Ecto neural progenitor cell (in vitro differentiated cells): ENCODE data around the gene CMAS.
"Not testable (repeated sequence)": the region's sequence is repeated elsewhere in the genome, so short reads cannot be mapped to it uniquely, and the experiment has no call there.

Experiments
- DNase-seq: peaks from one replicate; pipeline ENCODE4 v3.0.0-alpha.2; 2018; ENCODE audit warnings: low spot score

The CMAS gene

GRCh38 chr12:22046090-22046967, at the start of gene CMAS:
CMAS (plus strand) TSS chr12:22046218; CDS start chr12:22046304, 86 bp downstream.
- peak; percentile 93 for DNase-seq

DNA sequence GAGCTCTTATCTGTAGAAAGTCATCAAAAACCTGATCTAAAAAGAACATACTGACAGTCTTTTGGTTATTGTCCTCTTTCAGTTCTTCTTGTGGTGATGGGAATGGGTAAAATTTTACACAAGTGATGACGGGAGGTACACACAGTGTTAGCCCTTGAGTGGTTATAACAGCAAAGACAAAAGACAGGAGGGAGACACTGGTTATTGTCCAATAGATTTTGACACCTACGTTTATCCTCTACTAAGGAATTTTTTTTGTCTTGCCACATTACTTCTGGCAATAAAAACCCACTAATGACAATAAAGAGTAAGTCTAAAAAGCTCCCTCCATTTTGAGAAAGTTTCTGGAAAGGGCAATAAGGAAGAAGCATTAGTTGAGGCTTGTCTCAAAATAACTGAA, 47.7 kb upstream of the CMAS start:
- DNase-seq: no peak

- no peak for DNase-seq
Observed at GRCh38 chr12:21998782-21999181, 47.2 kb upstream of the CMAS start.

GRCh38 chr12:22002430-22002829, 43.6 kb upstream of the CMAS start:
- no peak for DNase-seq

DNA sequence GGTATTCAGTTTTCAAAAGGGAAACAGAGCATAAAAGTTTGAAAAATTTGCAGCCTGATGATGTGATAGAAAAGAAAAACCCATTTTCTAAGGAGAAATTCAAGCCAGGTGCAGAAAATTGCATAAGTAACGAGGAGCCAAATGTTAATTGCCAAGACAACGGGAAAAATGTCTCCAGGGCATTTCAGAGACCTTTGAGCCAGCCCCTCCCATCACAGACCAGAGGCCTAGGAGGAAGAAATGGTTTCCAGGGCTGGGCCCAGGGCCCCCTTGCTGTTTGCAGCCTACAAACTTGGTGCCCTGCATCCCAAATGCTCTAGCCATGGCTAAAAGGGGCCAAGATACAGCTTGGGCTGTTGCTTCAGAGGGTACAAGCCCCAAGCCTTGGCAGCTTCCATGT, 38.2 kb upstream of the CMAS start:
- not testable (repeated sequence) for DNase-seq

- DNase-seq: no peak
Observed at GRCh38 chr12:22008196-22008595, 37.8 kb upstream of the CMAS start.

GRCh38 chr12:22014041-22014782, 31.8 kb upstream of the CMAS start:
- no peak for DNase-seq

GRCh38 chr12:22014783-22015144, 31.3 kb upstream of the CMAS start:
- no peak for DNase-seq

DNA sequence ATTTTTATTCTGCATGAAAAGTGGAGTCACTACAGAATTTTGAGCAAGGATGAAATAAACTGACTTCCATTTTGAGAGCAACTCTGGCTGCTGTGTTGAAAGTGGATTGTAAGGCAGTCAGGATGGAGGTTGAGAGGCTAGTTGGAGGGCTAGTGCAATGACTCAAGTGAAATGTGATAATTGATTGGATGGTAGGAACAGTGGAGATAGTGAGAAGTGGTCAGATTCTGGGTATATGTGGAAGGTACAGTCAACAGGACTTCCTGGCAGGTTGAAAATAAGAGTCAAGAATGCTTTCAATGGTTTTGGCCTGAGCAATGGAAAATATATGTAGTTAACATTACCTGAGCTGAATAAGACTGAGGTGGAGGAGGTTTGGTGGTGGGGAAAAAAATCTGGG, 29.0 kb upstream of the CMAS start:
- DNase-seq: no peak

GRCh38 chr12:22018860-22019259, 27.2 kb upstream of the CMAS start:
- DNase-seq: no peak

DNA sequence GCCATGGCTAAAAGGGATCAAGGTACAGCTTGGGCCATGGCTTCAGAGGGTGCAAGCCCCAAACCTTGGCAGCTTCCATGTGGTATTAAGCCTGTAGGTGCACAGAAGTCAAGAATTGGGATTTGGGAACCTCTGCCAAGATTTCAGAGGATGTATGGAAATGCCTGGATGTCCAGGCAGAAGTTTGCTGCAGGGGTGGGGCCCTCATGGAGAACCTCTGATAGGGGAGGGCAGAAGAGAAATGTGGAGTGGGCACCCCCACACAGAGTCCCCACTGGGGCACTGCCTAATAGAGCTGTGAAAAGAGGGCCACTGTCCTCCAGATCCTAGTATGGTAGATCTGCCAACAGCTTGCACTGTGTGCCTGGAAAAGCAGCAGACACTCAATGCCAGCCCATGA, 22.5 kb upstream of the CMAS start:
- not testable (repeated sequence) for DNase-seq

DNA sequence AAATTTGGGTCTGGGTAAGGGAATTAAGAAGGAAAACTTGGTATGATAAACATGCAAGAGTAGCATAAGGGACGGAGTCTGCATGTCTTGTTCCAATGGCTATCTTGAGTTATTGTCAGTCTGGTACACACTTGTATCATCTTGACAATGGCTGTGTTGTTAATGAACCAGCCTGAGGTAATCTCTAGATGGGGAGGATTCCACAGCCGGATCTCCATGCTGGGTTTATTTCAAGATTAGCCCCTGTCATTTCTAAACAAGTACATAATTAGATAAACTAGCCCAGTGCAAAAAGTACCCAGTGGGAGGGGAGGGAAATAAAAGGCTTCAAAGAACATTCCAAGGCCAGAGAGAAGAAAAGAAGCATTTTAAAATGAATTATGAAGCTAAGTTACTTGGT, 16.5 kb upstream of the CMAS start:
- no peak for DNase-seq

GRCh38 chr12:22029991-22030390, 16.0 kb upstream of the CMAS start:
- no peak for DNase-seq

- DNase-seq: no peak
Observed at GRCh38 chr12:22032732-22033131, 13.3 kb upstream of the CMAS start.

GRCh38 chr12:22034709-22035506, 11.1 kb upstream of the CMAS start:
- no peak for DNase-seq

- no peak for DNase-seq
Observed at GRCh38 chr12:22037947-22038346, 8.1 kb upstream of the CMAS start.

GRCh38 chr12:22038734-22039133, 7.3 kb upstream of the CMAS start:
- no peak for DNase-seq

GRCh38 chr12:22039361-22039760, 6.7 kb upstream of the CMAS start:
- no peak for DNase-seq

DNA sequence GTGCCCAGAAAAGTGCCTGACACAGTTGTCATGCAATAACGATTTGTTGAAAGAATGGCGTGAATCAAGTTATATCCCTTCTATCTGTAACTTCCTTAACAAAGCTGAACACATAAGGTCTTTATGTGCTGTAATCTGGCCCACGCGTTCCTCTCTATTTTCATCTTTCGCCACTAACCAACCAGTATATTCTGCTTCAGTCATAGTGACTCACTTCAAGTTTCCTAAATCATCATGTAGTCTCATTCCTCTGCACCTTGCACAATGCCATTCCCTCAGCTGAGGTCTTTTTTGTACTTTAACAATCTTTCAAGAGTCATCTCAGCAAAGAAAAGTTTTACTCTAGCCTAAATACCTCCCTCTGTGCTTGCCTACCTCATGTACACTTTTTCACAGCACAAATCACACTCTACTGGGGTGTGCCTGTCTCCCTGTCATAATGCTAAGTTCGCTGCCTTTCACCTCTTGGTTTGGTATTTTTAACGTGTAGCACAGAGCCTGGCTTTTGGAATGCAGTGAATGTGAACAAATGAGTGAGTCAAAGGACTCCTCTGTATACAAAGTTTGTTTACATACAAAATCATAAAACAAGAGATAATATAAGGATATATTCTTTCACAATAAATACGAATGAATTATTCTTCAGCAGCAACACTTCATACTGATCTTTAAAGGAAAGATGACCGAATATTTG, 2.9 kb upstream of the CMAS start:
- no peak for DNase-seq

DNA sequence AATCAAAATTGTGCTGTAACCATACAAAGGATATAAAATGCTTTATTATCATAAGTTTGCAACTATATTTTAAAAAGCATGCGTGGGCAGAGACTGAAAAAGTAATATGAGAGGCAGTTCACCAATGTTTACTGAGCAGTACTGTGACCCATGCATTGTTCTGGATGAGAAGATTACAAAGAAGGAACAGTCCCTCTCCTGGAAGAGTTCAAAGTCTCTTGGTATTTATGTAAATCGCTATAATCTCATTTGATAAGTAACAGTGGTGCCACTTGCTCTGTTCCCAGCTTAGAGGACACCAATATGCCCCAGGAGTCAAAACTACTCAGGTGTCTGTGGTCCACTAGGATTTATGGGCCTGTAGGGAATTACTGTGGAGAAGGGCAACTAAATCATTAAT, 2.1 kb upstream of the CMAS start:
- DNase-seq: no peak

DNA sequence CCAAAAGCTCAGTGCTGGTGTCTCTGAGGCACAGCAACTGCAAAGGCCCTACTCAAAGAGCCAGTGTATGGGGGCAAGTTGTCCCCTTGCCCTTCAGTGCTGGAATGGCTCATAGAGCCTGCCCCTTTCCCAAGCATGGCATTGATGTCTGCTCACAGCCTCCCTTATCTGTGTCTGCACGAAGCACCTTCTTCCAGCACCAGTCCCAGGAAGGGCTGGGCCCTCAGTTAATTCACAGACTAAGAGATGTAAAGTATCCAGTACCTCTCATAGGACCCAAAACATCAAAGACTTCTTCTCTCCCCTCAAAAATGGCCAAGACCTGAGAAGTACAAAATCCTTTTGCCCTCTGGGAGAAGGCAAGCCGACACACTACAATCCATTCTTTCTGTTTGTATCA, 1.6 kb upstream of the CMAS start:
- no peak for DNase-seq

- DNase-seq: no peak
Observed at GRCh38 chr12:22046968-22047390, 961 bp downstream of the CMAS start.
